ENCODE data around the gene SERTAD4.
A peak's percentile ranks its signal among the peaks of the same experiment; 100 is the strongest.
"Not testable (repeated sequence)": the region's sequence is repeated elsewhere in the genome, so short reads cannot be mapped to it uniquely, and the experiment has no call there.

Gene SERTAD4

GRCh38 chr1:210232511-210233215, at the start of gene SERTAD4:
TSS of gene SERTAD4 (plus strand) at chr1:210232796. CDS start at chr1:210237961, 5,165 bp downstream.
- H3K4me1 ChIP-seq (ENCODE audit: control insufficient read depth, insufficient read depth, low read length): peaks cover 16% of the 10 kb centered on the region
- peak within 1 kb of the TSS; percentile 68 for H3K4me3 ChIP-seq (ENCODE audit: low read depth, low read length)
- H3K9me3 ChIP-seq (ENCODE audit: control insufficient read depth, insufficient read depth, low read length): no peaks in the 10 kb centered on the region
- H3K36me3 ChIP-seq (ENCODE audit: control insufficient read depth, insufficient read depth, low read length): no peaks in the 10 kb centered on the region
- H3K27me3 ChIP-seq (ENCODE audit: control insufficient read depth, insufficient read depth, low read length): peaks cover 82% of the 10 kb centered on the region
- no peak within 1 kb of the TSS for H3K9ac ChIP-seq (ENCODE audit: low read depth, low read length)

DNA sequence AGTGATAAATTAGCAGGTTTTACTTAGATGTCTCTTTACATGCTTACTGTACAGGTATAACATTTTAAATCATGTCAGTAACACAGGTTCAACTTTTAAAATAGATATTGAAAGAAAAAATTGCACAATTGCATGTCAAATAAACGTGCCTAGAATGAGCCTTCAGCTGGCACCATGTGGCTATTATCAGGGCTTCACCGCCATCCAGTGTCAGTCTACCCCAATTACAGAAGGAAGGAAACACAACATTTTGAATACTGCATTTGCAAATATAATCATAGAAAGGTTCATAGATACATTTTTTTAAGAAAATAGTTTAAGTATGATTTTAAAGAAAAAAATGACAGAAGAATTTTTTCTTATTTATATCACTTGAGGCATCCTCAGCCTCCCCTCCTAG, 47.5 kb upstream of the SERTAD4 start:
- H3K27me3 ChIP-seq (ENCODE audit: control insufficient read depth, insufficient read depth, low read length): no peaks in the 10 kb centered on the region
- no peaks in the 10 kb centered on the region for H3K36me3 ChIP-seq (ENCODE audit: control insufficient read depth, insufficient read depth, low read length)
- H3K9ac ChIP-seq (ENCODE audit: low read depth, low read length): no peak overlapping the region
- H3K4me1 ChIP-seq (ENCODE audit: control insufficient read depth, insufficient read depth, low read length): no peaks in the 10 kb centered on the region
- no peaks in the 10 kb centered on the region for H3K9me3 ChIP-seq (ENCODE audit: control insufficient read depth, insufficient read depth, low read length)
- H3K4me3 ChIP-seq (ENCODE audit: low read depth, low read length): no peak overlapping the region

DNA sequence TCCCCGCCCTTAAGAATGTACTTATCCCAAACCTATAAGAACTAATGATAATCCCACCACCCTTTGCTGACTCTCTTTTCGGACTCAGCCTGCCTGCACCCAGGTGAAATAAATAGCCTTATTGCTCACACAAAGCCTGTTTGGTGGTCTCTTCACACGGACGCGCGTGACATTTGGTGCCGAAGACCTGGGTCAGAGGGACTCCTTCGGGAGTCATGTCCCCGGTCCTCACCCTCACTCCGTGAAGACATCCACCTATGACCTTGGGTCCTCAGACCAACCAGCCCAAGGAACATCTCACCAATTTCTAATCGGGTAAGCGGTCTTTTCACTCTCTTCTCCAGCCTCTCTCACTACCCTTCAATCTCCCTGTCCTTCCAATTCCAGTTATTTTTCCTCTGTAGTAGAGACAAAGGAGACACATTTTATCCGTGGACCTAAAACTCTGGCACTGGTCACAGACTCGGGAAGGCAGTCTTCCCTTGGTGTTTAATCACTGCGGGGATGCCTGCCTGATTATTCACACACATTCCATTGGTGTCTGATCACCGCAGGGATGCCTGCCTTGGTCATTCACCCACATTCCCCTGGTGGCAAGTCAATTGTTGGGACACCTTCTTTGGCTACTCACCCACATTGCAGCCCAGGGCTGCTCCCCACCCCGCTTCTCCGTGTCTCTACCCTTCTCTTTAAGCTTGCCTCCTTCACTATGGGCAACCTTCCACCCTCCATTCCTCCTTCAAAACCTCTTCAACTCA, 44.6 kb upstream of the SERTAD4 start:
- not testable (repeated sequence) for H3K9me3 ChIP-seq (ENCODE audit: control insufficient read depth, insufficient read depth, low read length); H3K36me3 ChIP-seq (ENCODE audit: control insufficient read depth, insufficient read depth, low read length); H3K4me3 ChIP-seq (ENCODE audit: low read depth, low read length); H3K27me3 ChIP-seq (ENCODE audit: control insufficient read depth, insufficient read depth, low read length); H3K9ac ChIP-seq (ENCODE audit: low read depth, low read length); H3K4me1 ChIP-seq (ENCODE audit: control insufficient read depth, insufficient read depth, low read length)

GRCh38 chr1:210189426-210189825, 43.2 kb upstream of the SERTAD4 start:
- H3K36me3 ChIP-seq (ENCODE audit: control insufficient read depth, insufficient read depth, low read length): no peaks in the 10 kb centered on the region
- H3K9ac ChIP-seq (ENCODE audit: low read depth, low read length): no peak overlapping the region
- H3K4me3 ChIP-seq (ENCODE audit: low read depth, low read length): no peak overlapping the region
- H3K27me3 ChIP-seq (ENCODE audit: control insufficient read depth, insufficient read depth, low read length): no peaks in the 10 kb centered on the region
- H3K9me3 ChIP-seq (ENCODE audit: control insufficient read depth, insufficient read depth, low read length): no peaks in the 10 kb centered on the region
- H3K4me1 ChIP-seq (ENCODE audit: control insufficient read depth, insufficient read depth, low read length): no peaks in the 10 kb centered on the region

GRCh38 chr1:210195635-210196160, 36.9 kb upstream of the SERTAD4 start:
- no peak overlapping the region for H3K9ac ChIP-seq (ENCODE audit: low read depth, low read length)
- no peak overlapping the region for H3K4me3 ChIP-seq (ENCODE audit: low read depth, low read length)

GRCh38 chr1:210196266-210196665, 36.3 kb upstream of the SERTAD4 start:
- H3K36me3 ChIP-seq (ENCODE audit: control insufficient read depth, insufficient read depth, low read length); H3K9me3 ChIP-seq (ENCODE audit: control insufficient read depth, insufficient read depth, low read length); H3K27me3 ChIP-seq (ENCODE audit: control insufficient read depth, insufficient read depth, low read length); H3K9ac ChIP-seq (ENCODE audit: low read depth, low read length); H3K4me1 ChIP-seq (ENCODE audit: control insufficient read depth, insufficient read depth, low read length); H3K4me3 ChIP-seq (ENCODE audit: low read depth, low read length): not testable (repeated sequence)

More at GRCh38 chr1:210195635-210196160, 36.9 kb upstream of the SERTAD4 start:
- no peaks in the 10 kb centered on the region for H3K36me3 ChIP-seq (ENCODE audit: control insufficient read depth, insufficient read depth, low read length)
- H3K27me3 ChIP-seq (ENCODE audit: control insufficient read depth, insufficient read depth, low read length): no peaks in the 10 kb centered on the region
- H3K4me1 ChIP-seq (ENCODE audit: control insufficient read depth, insufficient read depth, low read length): no peaks in the 10 kb centered on the region
- peaks cover 8% of the 10 kb centered on the region for H3K9me3 ChIP-seq (ENCODE audit: control insufficient read depth, insufficient read depth, low read length)

DNA sequence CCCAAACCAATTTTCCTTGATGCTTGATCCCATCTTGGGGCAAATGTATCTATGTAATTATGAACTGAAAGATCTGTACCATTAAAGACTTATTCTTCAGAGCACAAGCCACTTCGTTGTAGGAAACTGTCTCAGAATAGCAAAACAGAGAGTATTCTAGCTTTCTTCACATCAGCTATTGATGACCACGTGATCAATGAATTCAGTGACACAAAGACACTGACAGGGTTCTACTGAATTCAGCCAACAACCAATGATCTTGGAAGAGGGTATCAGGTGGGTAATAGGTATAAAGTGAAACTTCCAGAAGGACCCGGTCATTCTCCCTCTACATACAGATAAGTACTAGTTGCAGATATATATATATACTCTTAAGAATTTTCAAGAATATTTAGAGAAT, 33.8 kb upstream of the SERTAD4 start:
- no peaks in the 10 kb centered on the region for H3K36me3 ChIP-seq (ENCODE audit: control insufficient read depth, insufficient read depth, low read length)
- no peak overlapping the region for H3K4me3 ChIP-seq (ENCODE audit: low read depth, low read length)
- H3K4me1 ChIP-seq (ENCODE audit: control insufficient read depth, insufficient read depth, low read length): no peaks in the 10 kb centered on the region
- no peak overlapping the region for H3K9ac ChIP-seq (ENCODE audit: low read depth, low read length)
- peaks cover 8% of the 10 kb centered on the region for H3K9me3 ChIP-seq (ENCODE audit: control insufficient read depth, insufficient read depth, low read length)
- no peaks in the 10 kb centered on the region for H3K27me3 ChIP-seq (ENCODE audit: control insufficient read depth, insufficient read depth, low read length)

GRCh38 chr1:210200124-210200736, 32.4 kb upstream of the SERTAD4 start:
- no peak overlapping the region for H3K4me3 ChIP-seq (ENCODE audit: low read depth, low read length)
- peaks cover 8% of the 10 kb centered on the region for H3K9me3 ChIP-seq (ENCODE audit: control insufficient read depth, insufficient read depth, low read length)
- H3K9ac ChIP-seq (ENCODE audit: low read depth, low read length): no peak overlapping the region

DNA sequence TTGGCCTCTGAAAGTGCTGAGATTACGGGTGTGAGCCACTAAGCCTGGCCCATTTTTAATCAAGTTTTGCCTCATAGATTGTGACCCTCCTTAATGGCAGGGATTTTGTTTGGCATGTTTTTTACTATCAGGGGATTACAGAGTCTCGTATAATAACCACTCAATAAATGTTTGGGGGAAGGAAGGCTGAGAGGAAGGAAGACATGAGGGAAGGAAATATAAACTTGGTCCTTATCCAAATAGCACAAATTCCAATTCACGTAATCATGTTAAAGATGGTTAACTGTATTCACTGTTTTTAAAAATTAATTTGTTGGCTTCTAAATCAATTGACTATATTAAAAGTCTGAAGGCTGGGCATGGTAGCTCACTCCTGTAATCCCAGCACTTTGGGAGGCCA, 30.9 kb upstream of the SERTAD4 start:
- H3K36me3 ChIP-seq (ENCODE audit: control insufficient read depth, insufficient read depth, low read length): no peaks in the 10 kb centered on the region
- H3K4me3 ChIP-seq (ENCODE audit: low read depth, low read length): no peak overlapping the region
- no peak overlapping the region for H3K9ac ChIP-seq (ENCODE audit: low read depth, low read length)
- no peaks in the 10 kb centered on the region for H3K4me1 ChIP-seq (ENCODE audit: control insufficient read depth, insufficient read depth, low read length)
- H3K9me3 ChIP-seq (ENCODE audit: control insufficient read depth, insufficient read depth, low read length): peaks cover 3% of the 10 kb centered on the region
- no peaks in the 10 kb centered on the region for H3K27me3 ChIP-seq (ENCODE audit: control insufficient read depth, insufficient read depth, low read length)

More at GRCh38 chr1:210200124-210200736, 32.4 kb upstream of the SERTAD4 start:
- Histone ChIP-seq H3K36me3 (ENCODE audit: control insufficient read depth, insufficient read depth, low read length) (no peaks in the 10 kb centered on the region), H3K4me1 (ENCODE audit: control insufficient read depth, insufficient read depth, low read length) (no peaks in the 10 kb centered on the region), H3K27me3 (ENCODE audit: control insufficient read depth, insufficient read depth, low read length) (no peaks in the 10 kb centered on the region)

- no peaks in the 10 kb centered on the region for H3K27me3 ChIP-seq (ENCODE audit: control insufficient read depth, insufficient read depth, low read length)
- no peaks in the 10 kb centered on the region for H3K4me1 ChIP-seq (ENCODE audit: control insufficient read depth, insufficient read depth, low read length)
- no peaks in the 10 kb centered on the region for H3K36me3 ChIP-seq (ENCODE audit: control insufficient read depth, insufficient read depth, low read length)
- H3K9ac ChIP-seq (ENCODE audit: low read depth, low read length): no peak overlapping the region
- no peaks in the 10 kb centered on the region for H3K9me3 ChIP-seq (ENCODE audit: control insufficient read depth, insufficient read depth, low read length)
- no peak overlapping the region for H3K4me3 ChIP-seq (ENCODE audit: low read depth, low read length)
Measured at GRCh38 chr1:210207597-210208450, 24.8 kb upstream of the SERTAD4 start.

GRCh38 chr1:210213335-210213734, 19.3 kb upstream of the SERTAD4 start:
- Histone ChIP-seq H3K27me3 (ENCODE audit: control insufficient read depth, insufficient read depth, low read length) (no peaks in the 10 kb centered on the region), H3K4me1 (ENCODE audit: control insufficient read depth, insufficient read depth, low read length) (peaks cover 6% of the 10 kb centered on the region), H3K4me3 (ENCODE audit: low read depth, low read length) (no peak overlapping the region), H3K36me3 (ENCODE audit: control insufficient read depth, insufficient read depth, low read length) (no peaks in the 10 kb centered on the region), H3K9me3 (ENCODE audit: control insufficient read depth, insufficient read depth, low read length) (no peaks in the 10 kb centered on the region), H3K9ac (ENCODE audit: low read depth, low read length) (no peak overlapping the region)

All from iPS-15b (cell line).